Measurements from ENCODE around the gene PDZD2.

Gene PDZD2

DNA sequence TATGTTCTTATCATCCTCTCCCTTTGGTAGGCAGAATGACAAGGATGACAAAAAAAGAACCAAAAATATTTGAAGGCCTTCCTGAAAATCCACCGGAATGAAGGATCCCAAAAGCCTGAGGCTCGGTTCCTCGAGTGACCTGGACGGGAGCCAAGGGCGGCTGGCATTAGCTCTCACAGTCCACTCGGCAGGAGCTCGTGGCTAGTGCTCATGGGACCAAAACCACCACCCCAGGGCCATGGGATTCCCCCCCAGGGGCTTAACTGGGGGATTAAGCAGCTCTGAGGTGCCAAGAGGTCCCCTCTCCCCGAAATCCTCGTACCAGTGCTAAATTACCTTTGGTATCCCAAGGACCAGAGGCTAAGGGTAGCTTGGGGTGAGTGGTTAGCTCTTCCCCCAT, 586 bp upstream of the PDZD2 start:
- Histone ChIP-seq H3K79me2 (ENCODE audit: control insufficient read depth, insufficient read depth, low read length, unreplicated experiment) (no peaks in the 10 kb centered on the region), H3K36me3 (ENCODE audit: insufficient read depth, low read length) (no peaks in the 10 kb centered on the region), H3K4me3 (ENCODE audit: low read depth, low read length) (peak overlapping the region; percentile 78), H3K4me1 (ENCODE audit: control insufficient read depth, insufficient read depth, low read length, unreplicated experiment) (no peaks in the 10 kb centered on the region), H2AFZ (ENCODE audit: low read length, unreplicated experiment) (no peak overlapping the region), H3K27me3 (ENCODE audit: insufficient read depth, low read length) (peaks cover 71% of the 10 kb centered on the region), H3K27ac (ENCODE audit: low read depth, low read length) (no peak overlapping the region)

DNA sequence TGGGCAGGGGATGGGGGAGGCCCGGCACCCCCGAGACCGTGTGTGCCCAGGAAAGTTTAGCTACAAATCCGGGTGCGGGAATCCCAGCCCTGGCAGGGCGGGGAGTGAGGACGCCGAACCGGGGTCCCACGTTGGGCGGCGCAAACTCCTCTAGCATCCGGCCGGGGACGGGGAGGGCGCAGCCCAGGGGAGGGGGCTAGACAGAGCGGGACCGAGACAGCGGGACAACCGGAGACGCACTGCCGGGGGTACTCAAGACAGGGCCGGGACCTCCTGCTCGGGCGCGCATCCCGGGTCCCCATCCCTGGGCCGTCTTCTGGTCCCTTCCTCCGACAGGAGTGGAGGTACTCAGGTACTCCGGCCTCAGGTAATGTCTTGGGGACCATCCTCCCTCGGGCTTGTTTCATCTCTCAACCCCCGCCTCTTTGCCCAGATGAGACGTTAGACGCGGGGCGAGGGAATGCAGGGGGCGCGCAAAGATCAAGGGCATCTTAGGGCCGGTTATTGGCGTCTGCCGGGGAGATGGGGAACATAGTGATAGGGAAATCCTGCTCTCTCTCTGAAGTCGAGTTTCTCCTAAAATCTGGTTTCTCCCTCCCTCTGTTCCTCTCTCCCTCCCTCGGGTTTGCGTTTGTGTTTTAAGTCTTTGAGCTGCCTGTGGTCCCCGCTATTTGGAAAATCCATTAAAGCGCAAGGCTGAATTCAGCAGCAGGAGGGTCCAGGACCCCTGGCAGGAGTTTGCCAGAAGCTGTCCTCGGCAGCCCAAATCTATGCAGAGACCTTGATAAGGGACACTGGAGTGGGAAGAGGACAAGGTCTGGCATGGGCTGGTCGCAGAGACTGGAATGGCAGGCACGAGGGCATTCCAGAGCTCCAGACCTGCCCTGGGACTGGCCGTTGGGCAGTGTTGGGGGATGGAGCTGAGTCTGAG, 815 bp downstream of the PDZD2 start:
- H3K27me3 ChIP-seq (ENCODE audit: insufficient read depth, low read length) = peaks cover 81% of the 10 kb centered on the region
- H3K79me2 ChIP-seq (ENCODE audit: control insufficient read depth, insufficient read depth, low read length, unreplicated experiment) = no peaks in the 10 kb centered on the region
- H3K4me3 ChIP-seq (ENCODE audit: low read depth, low read length) = peak overlapping the region; percentile 78
- H2AFZ ChIP-seq (ENCODE audit: low read length, unreplicated experiment) = peak overlapping the region; percentile 89
- no peaks in the 10 kb centered on the region for H3K4me1 ChIP-seq (ENCODE audit: control insufficient read depth, insufficient read depth, low read length, unreplicated experiment)
- H3K36me3 ChIP-seq (ENCODE audit: insufficient read depth, low read length) = no peaks in the 10 kb centered on the region
- no peak overlapping the region for H3K27ac ChIP-seq (ENCODE audit: low read depth, low read length)

DNA sequence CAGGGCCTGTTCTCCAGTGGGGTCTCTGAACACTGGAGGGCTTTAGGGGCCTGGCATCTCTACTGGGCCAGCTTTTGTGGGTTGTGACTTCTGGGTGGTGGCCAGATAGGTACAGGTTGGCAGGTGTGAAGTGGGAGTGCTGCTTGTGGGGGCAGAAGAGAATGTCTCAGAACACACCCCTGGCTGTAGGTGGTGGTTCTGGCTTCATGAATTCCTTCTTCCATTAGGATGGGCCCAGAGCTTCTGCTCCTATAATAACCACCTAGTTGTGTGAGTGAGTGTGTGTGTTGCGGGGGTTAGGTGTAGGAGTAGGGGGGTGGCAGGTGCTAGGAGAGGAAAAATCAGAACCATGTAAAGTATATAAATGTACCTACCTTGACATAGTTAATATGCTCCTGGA, 1.6 kb downstream of the PDZD2 start:
- Histone ChIP-seq H3K4me1 (ENCODE audit: control insufficient read depth, insufficient read depth, low read length, unreplicated experiment) (no peaks in the 10 kb centered on the region), H3K27ac (ENCODE audit: low read depth, low read length) (no peak overlapping the region), H3K4me3 (ENCODE audit: low read depth, low read length) (no peak overlapping the region), H2AFZ (ENCODE audit: low read length, unreplicated experiment) (no peak overlapping the region), H3K36me3 (ENCODE audit: insufficient read depth, low read length) (no peaks in the 10 kb centered on the region), H3K79me2 (ENCODE audit: control insufficient read depth, insufficient read depth, low read length, unreplicated experiment) (no peaks in the 10 kb centered on the region), H3K27me3 (ENCODE audit: insufficient read depth, low read length) (peaks cover 84% of the 10 kb centered on the region)

- H3K4me1 ChIP-seq (ENCODE audit: control insufficient read depth, insufficient read depth, low read length, unreplicated experiment) = no peaks in the 10 kb centered on the region
- H3K27ac ChIP-seq (ENCODE audit: low read depth, low read length) = no peak overlapping the region
- H3K36me3 ChIP-seq (ENCODE audit: insufficient read depth, low read length) = no peaks in the 10 kb centered on the region
- peaks cover 84% of the 10 kb centered on the region for H3K27me3 ChIP-seq (ENCODE audit: insufficient read depth, low read length)
- no peak overlapping the region for H2AFZ ChIP-seq (ENCODE audit: low read length, unreplicated experiment)
- H3K79me2 ChIP-seq (ENCODE audit: control insufficient read depth, insufficient read depth, low read length, unreplicated experiment) = no peaks in the 10 kb centered on the region
- no peak overlapping the region for H3K4me3 ChIP-seq (ENCODE audit: low read depth, low read length)
Observed at GRCh38 chr5:31641059-31641458, 2.1 kb downstream of the PDZD2 start.

DNA sequence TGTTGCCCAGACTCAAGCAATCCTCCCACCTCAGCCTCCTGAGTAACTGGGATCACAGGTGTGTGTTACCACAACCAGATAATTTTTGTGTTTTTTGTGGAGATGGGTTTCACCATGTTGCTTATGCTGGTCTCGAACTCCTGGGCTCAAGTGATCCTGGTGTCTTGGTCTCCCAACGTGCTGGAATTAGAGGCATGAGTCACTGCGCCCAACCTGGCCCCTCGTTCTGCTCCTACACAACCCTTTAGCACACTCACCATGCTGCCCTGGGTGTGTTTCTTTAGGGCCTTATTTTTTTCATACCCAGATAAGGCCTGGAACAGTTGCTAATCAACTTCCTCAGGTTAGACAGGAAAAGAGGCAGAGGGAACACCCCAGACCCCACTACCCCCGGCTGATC, 2.6 kb downstream of the PDZD2 start:
- no peaks in the 10 kb centered on the region for H3K79me2 ChIP-seq (ENCODE audit: control insufficient read depth, insufficient read depth, low read length, unreplicated experiment)
- no peak overlapping the region for H3K4me3 ChIP-seq (ENCODE audit: low read depth, low read length)
- no peaks in the 10 kb centered on the region for H3K4me1 ChIP-seq (ENCODE audit: control insufficient read depth, insufficient read depth, low read length, unreplicated experiment)
- no peaks in the 10 kb centered on the region for H3K36me3 ChIP-seq (ENCODE audit: insufficient read depth, low read length)
- no peak overlapping the region for H3K27ac ChIP-seq (ENCODE audit: low read depth, low read length)
- H2AFZ ChIP-seq (ENCODE audit: low read length, unreplicated experiment) = no peak overlapping the region
- peaks cover 84% of the 10 kb centered on the region for H3K27me3 ChIP-seq (ENCODE audit: insufficient read depth, low read length)

GRCh38 chr5:31645420-31646081, 6.6 kb downstream of the PDZD2 start:
- Histone ChIP-seq H2AFZ (ENCODE audit: low read length, unreplicated experiment) (no peak overlapping the region), H3K27ac (ENCODE audit: low read depth, low read length) (no peak overlapping the region), H3K79me2 (ENCODE audit: control insufficient read depth, insufficient read depth, low read length, unreplicated experiment) (no peaks in the 10 kb centered on the region), H3K4me1 (ENCODE audit: control insufficient read depth, insufficient read depth, low read length, unreplicated experiment) (no peaks in the 10 kb centered on the region), H3K36me3 (ENCODE audit: insufficient read depth, low read length) (no peaks in the 10 kb centered on the region), H3K27me3 (ENCODE audit: insufficient read depth, low read length) (peaks cover 87% of the 10 kb centered on the region), H3K4me3 (ENCODE audit: low read depth, low read length) (no peak overlapping the region)

- Histone ChIP-seq H3K36me3 (ENCODE audit: insufficient read depth, low read length) (no peaks in the 10 kb centered on the region), H3K4me3 (ENCODE audit: low read depth, low read length) (no peak overlapping the region), H3K79me2 (ENCODE audit: control insufficient read depth, insufficient read depth, low read length, unreplicated experiment) (no peaks in the 10 kb centered on the region), H3K4me1 (ENCODE audit: control insufficient read depth, insufficient read depth, low read length, unreplicated experiment) (no peaks in the 10 kb centered on the region), H3K27ac (ENCODE audit: low read depth, low read length) (no peak overlapping the region), H2AFZ (ENCODE audit: low read length, unreplicated experiment) (no peak overlapping the region), H3K27me3 (ENCODE audit: insufficient read depth, low read length) (peaks cover 65% of the 10 kb centered on the region)
Observed at GRCh38 chr5:31648326-31648725, 9.4 kb downstream of the PDZD2 start.

- H3K4me1 ChIP-seq (ENCODE audit: control insufficient read depth, insufficient read depth, low read length, unreplicated experiment) = no peaks in the 10 kb centered on the region
- H3K36me3 ChIP-seq (ENCODE audit: insufficient read depth, low read length) = no peaks in the 10 kb centered on the region
- H2AFZ ChIP-seq (ENCODE audit: low read length, unreplicated experiment) = no peak overlapping the region
- no peak overlapping the region for H3K4me3 ChIP-seq (ENCODE audit: low read depth, low read length)
- no peak overlapping the region for H3K27ac ChIP-seq (ENCODE audit: low read depth, low read length)
- H3K79me2 ChIP-seq (ENCODE audit: control insufficient read depth, insufficient read depth, low read length, unreplicated experiment) = no peaks in the 10 kb centered on the region
- peaks cover 63% of the 10 kb centered on the region for H3K27me3 ChIP-seq (ENCODE audit: insufficient read depth, low read length)
Observed at GRCh38 chr5:31651241-31651640, 12.3 kb downstream of the PDZD2 start.

- H3K36me3 ChIP-seq (ENCODE audit: insufficient read depth, low read length) = no peaks in the 10 kb centered on the region
- no peak overlapping the region for H3K4me3 ChIP-seq (ENCODE audit: low read depth, low read length)
- H3K27me3 ChIP-seq (ENCODE audit: insufficient read depth, low read length) = peaks cover 60% of the 10 kb centered on the region
- no peaks in the 10 kb centered on the region for H3K4me1 ChIP-seq (ENCODE audit: control insufficient read depth, insufficient read depth, low read length, unreplicated experiment)
- no peak overlapping the region for H2AFZ ChIP-seq (ENCODE audit: low read length, unreplicated experiment)
- H3K27ac ChIP-seq (ENCODE audit: low read depth, low read length) = no peak overlapping the region
- no peaks in the 10 kb centered on the region for H3K79me2 ChIP-seq (ENCODE audit: control insufficient read depth, insufficient read depth, low read length, unreplicated experiment)
Observed at GRCh38 chr5:31655491-31655890, 16.6 kb downstream of the PDZD2 start.

DNA sequence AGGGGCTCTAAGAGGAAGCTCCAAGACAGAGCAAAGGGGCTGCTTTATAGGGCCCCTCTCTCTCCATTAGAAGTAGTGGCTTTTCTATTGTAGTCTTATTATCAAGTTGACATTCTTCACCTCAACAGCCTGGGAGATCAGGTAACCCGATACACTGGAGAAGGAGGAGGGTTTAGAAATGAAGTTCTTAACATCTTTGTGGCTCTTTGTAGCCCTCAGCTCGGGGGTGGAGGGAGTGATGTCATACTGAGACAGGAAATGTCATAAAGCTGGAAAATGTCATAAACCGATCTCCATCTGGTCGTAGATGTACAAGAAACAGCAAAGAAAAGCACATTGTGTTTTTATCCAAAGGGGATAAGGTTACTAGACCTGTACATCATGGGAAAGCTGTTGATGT, 17.9 kb downstream of the PDZD2 start:
- H3K4me1 ChIP-seq (ENCODE audit: control insufficient read depth, insufficient read depth, low read length, unreplicated experiment) = no peaks in the 10 kb centered on the region
- peaks cover 70% of the 10 kb centered on the region for H3K27me3 ChIP-seq (ENCODE audit: insufficient read depth, low read length)
- no peak overlapping the region for H2AFZ ChIP-seq (ENCODE audit: low read length, unreplicated experiment)
- H3K27ac ChIP-seq (ENCODE audit: low read depth, low read length) = no peak overlapping the region
- H3K4me3 ChIP-seq (ENCODE audit: low read depth, low read length) = no peak overlapping the region
- no peaks in the 10 kb centered on the region for H3K36me3 ChIP-seq (ENCODE audit: insufficient read depth, low read length)
- no peaks in the 10 kb centered on the region for H3K79me2 ChIP-seq (ENCODE audit: control insufficient read depth, insufficient read depth, low read length, unreplicated experiment)

Measured in ACC112 (cell line).